ENCODE results near the gene CEP85.

CEP85 gene

DNA sequence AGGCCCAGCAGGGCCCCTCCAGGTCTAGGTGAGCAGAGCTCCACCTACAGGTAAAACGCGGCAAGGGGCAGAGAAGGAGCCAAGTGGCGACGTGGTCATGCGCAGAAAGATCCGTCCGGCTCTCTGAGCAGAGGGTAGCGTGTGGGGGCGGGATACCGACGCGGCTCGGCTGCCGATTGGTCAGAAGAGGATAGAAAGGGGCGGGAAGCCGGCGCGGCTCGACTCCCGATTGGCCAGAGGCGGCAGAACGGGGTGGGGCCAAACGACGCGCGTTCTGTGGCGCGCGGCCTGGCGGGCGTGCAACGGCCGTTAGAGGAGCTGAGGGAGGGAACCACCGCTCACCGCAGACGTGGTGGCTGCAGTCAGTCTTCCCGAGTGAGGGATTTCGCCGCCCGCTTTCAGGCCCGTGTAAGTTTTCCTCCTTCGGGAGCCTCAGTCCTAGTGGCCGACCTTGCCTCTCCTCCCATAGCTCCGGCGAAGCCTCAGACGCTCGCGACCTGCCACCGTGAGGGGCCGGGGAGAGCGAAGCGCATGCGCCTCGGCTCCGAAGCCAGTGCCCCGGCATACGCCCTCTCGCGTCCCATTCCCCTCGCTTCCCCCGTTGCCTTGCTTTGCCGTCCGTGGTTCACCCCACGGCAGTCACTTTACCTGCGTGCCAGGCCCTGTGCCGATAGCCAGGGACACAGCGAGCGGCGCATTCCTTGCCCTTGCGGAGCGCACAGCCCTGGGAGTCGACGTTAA lies at the start of gene CEP85:
Gene CEP85, plus strand, starts transcription at position 298 of the 741 bp plus-strand sequence. CDS start 5,584 bp downstream, outside the sequence.
- peak; percentile 98 for DNase-seq

- no peak for DNase-seq
Measured at GRCh38 chr1:26184883-26185282, 49.1 kb upstream of the CEP85 start.

GRCh38 chr1:26187882-26188281 lies 46.1 kb upstream of the CEP85 start:
- no peak for DNase-seq

DNA sequence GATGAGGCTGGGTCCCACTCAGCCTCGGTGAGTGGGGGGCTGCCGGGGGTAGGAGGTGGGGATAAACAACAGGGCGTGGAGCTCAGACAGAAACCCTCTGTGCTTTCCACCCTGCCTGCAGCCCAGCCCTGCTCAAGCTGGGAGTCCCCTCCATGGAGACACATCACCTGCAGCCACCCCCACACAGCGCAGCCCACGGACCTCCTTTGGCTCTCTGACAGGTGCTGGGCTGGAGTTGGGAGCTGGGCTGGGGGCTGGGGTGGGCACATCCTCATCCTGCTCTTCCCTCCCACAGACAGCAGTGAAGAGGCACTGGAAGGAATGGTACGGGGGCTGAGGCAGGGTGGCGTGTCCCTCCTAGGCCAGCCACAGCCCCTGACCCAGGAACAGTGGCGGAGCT lies 45.5 kb upstream of the CEP85 start:
- no peak for DNase-seq

DNA sequence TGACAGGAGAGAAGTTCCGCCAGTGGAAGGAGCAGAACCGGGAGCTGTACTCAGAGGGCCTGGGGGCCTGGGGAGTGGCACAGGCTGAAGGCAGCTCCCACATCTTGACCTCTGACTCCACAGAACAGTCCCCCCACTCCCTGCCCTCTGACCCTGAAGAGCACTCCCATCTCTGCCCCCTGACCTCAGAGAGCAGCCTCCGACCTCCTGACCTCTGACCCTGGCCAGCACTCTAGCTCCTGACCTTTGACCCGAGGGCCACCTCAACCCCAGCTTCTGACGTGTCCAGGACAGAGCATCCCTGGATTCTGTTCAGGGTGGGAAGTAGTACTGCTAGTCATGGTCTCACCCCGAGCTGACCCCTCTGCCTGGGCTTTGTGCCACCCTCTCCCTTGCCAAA lies 44.7 kb upstream of the CEP85 start:
- no peak for DNase-seq

- DNase-seq, result no peak
Measured at GRCh38 chr1:26189751-26190275, 44.2 kb upstream of the CEP85 start.

DNA sequence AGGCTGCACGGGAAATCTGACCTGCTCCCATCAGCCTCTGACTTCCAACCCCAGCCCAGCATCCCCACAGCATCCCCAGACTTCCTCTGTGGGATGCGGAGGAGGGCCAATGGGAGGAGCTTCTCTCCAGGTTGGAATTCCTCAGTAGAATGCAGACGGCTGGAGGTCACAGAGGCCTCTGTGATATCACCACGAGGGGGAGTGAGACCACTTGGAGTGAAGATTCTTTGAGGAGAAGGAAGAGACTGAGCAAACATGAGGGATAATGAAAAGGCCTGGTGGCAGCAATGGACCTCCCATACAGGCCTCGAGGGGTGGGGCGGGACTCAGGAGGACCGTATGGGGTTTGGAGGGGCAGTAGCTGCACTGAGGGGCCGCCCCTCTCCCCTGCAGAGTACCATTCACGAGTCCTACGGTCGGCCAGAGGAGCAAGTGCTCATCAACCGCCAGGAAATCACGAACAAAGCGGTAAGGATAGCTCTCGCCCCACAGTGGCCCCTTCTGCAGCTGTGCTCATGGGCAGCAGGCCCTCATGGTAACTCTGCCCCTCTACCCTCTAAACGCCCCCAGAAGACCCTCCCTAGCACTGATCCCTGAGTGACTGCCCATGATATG lies 43.5 kb upstream of the CEP85 start, which contains the start of gene CATSPER4:
Gene CATSPER4, plus strand, starts transcription at position 230 of the 615 bp plus-strand sequence. Its CDS starts 26 bp downstream, at position 256.
- no peak for DNase-seq

GRCh38 chr1:26191739-26192138 lies 42.3 kb upstream of the CEP85 start:
- DNase-seq, result no peak

DNA sequence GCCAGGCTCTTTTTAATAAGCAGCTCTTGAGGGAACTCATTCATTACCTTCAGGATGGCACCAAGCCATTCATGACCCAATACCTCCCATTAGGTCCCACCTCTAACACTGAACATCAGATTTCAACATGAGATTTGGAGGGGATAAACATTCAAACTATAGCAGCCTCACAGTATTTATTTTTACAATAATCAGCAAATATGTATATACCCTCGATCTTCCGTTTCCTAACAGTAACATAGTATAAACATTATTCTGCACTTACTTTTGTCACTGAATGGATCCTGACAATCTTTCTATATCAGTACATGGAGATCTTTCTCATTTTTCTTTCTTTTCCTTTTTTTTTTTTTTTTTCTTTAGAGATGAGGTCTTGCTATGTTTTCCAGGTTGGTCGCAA lies 38.2 kb upstream of the CEP85 start:
- no peak for DNase-seq

DNA sequence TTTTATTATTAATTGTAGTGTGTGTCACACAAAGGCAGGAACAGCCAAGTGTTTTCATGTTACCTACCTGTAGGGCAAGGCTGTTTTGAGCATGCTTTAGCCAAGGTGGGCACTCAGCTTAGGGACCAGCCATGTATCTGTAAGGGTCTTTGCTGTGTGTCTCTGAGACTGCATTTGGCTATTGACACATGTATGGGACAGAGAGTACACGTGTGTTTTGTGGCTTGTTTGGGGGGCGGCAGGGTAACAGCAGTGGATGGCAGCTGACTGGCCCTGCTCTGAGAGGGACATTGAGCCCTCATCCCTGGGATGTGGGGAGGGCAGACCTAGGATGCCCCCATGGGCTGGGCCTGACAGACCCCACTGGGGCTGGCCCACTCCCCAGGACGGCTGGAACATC lies 36.7 kb upstream of the CEP85 start:
- DNase-seq, result no peak

GRCh38 chr1:26197813-26198212 lies 36.2 kb upstream of the CEP85 start:
- no peak for DNase-seq

- no peak for DNase-seq
Measured at GRCh38 chr1:26200413-26200812, 33.6 kb upstream of the CEP85 start.

DNA sequence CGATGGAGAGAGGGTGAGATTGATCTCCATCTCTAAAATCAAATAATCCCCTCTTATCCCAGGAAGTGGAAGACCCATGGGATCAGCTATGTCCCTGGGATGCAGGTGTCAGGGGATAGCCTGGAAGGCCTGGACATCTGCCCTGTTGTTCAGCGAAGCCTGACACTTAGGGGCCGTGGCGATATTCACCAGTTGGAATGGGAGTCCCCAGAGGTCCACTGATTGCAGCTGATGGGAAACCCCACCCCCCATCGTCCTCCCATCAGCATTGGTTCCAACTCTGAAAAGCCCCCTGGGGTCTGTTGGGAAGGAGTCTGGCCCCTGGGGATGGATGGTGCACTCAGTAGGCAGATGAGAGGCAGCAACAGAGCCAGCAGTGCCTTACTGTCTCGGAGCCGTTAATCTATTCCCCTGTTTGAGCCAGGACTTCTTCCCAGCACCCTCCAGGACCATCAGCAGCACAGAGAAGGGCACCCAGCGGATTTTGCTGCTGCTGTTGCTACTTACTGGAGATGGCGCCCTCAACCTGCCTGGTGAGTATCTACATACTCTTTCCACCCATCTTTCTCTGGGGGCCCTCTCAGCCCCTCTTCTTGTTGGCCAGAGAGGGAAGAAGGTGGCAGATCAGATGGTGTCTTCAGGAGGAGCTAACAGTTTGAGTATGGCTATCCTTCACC lies 30.2 kb upstream of the CEP85 start:
- DNase-seq, result no peak

GRCh38 chr1:26210147-26210870 lies 23.7 kb upstream of the CEP85 start:
- DNase-seq, result no peak

DNA sequence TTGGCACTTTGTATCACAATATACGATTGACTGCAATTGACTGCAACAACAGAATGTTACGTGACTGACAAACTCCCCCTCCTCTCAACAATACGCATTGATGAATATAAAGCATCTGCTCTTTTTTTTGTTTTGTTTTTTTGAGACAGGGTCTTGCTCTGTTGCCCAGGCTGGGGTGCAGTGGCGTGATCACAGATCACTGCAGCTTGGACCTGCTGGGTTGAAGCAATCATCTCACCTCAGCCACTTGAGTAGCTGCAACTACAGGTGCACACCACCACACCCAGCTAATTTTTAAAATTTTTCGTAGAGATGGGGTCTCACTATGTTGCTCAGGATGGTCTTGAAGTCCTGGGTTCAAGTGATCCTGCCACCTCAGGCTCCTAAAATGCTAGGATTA lies 21.3 kb upstream of the CEP85 start:
- DNase-seq, result no peak

GRCh38 chr1:26213335-26213905 lies 20.6 kb upstream of the CEP85 start:
- no peak for DNase-seq

DNA sequence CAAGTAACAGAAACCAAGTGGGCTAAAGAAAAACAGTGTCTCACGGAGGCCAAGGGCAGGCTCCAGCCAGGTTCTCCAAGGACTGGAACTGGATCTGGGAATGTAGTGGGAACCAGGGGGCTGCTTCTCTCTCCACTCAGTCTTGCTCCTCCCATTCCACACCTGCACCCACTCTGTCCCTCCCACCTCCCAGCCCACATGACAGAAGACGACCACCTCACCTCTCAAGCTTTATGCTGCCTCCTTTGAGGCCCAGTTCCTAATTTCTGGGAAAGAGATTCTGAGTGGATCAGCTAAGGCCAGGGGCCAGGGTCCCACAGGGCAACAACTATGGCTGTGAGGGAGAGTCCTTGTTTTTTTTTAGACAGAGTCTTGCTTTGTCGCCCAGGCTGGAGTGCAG lies 18.8 kb upstream of the CEP85 start:
- DNase-seq, result no peak

GRCh38 chr1:26218906-26219494 lies 15.0 kb upstream of the CEP85 start:
- no peak for DNase-seq

GRCh38 chr1:26220199-26220912 lies 13.6 kb upstream of the CEP85 start:
- no peak for DNase-seq

GRCh38 chr1:26221094-26221493 lies 12.9 kb upstream of the CEP85 start:
- DNase-seq, result no peak

- no peak for DNase-seq
Measured at GRCh38 chr1:26224606-26225005, 9.4 kb upstream of the CEP85 start.
